WTC11 (cell line): ENCODE data around the gene DPCD.

Source experiments
- CBFB ChIP-seq: sonication (generic); formaldehyde crosslinking; IDR thresholded peaks from 2 replicates; pipeline ENCODE4 v1.8.1; 2022; ENCODE audit warnings: mild to moderate bottlenecking, low read depth, missing genetic modification reagents
- FOXJ3 ChIP-seq: sonication (generic); formaldehyde crosslinking; IDR thresholded peaks from 2 replicates; pipeline ENCODE4 v1.9.0; 2021; ENCODE audit warnings: missing genetic modification reagents, mild to moderate bottlenecking, borderline replicate concordance
- ZNF138 ChIP-seq: sonication (generic); formaldehyde crosslinking; conservative IDR thresholded peaks from 2 replicates; pipeline ENCODE4 v1.8.1; 2022; ENCODE audit warnings: mild to moderate bottlenecking, moderate library complexity, missing genetic modification reagents
- TF ChIP-seq, protein P1 (sequence below): fragments of 200-600 bp; IDR thresholded peaks from 2 replicates; pipeline ENCODE4 v1.8.0; 2022; ENCODE audit warnings: antibody characterized with exemption
- TF ChIP-seq, protein P2 (sequence below): sonication (generic); formaldehyde crosslinking; IDR thresholded peaks from 2 replicates; pipeline ENCODE4 v1.8.0; 2022; ENCODE audit warnings: mild to moderate bottlenecking, missing genetic modification reagents
- TF ChIP-seq, protein P3 (sequence below): fragments of 250-450 bp; sonication (Bioruptor Pico); IDR thresholded peaks from 2 replicates; pipeline ENCODE4 v2.1.2; 2022; ENCODE audit warnings: mild to moderate bottlenecking, moderate library complexity
- TF ChIP-seq, protein P4 (sequence below): sonication (generic); formaldehyde crosslinking; IDR thresholded peaks from 2 replicates; pipeline ENCODE4 v1.8.1; 2022; ENCODE audit warnings: low read depth, missing genetic modification reagents, borderline replicate concordance
- TF ChIP-seq, protein P5 (sequence below): sonication (generic); formaldehyde crosslinking; IDR thresholded peaks from 2 replicates; pipeline ENCODE4 v1.8.1; 2023; ENCODE audit warnings: mild to moderate bottlenecking, missing genetic modification reagents, borderline replicate concordance

DNA sequence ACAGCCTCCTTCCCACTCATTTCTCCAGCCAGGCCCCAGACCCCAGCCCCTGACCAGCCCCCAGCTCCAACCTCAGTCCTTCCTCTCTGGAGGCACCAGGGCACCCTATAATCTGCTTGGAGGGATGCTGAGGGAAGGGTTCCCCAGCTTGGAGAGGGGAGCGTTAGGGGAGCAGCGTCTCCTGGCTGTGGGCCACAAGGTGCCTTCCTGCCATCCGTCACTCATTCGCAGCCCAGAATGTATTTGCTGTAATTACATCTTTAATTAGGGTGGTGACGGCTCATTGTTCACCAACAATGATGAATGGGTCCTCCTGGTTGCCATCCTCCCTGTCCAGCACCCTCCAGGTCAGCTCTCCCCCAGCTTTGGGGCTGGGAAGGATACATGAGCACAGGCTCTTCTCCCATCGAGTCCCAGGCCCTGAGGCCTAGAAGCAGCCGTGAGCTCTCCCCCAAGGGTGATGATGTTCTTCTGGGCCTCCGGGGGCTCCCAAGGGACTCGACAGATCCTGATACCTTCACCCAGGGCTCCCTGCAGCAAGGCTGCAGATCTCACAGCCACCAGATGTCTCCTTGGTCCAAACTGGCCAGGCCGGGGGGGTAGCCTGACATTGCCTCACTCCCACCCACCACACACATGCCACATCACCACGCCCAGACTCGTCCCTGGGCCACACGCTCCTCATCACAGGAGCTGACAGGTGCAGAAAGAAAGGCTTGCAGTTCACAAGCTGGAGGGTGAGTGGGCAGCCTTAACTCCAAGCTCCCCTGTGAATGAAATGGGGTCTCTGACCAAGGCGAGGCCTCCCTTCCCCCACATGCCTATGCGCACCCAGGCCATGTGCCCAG, 26.8 kb upstream of the DPCD start:
- TF ChIP-seq, protein P1, sequence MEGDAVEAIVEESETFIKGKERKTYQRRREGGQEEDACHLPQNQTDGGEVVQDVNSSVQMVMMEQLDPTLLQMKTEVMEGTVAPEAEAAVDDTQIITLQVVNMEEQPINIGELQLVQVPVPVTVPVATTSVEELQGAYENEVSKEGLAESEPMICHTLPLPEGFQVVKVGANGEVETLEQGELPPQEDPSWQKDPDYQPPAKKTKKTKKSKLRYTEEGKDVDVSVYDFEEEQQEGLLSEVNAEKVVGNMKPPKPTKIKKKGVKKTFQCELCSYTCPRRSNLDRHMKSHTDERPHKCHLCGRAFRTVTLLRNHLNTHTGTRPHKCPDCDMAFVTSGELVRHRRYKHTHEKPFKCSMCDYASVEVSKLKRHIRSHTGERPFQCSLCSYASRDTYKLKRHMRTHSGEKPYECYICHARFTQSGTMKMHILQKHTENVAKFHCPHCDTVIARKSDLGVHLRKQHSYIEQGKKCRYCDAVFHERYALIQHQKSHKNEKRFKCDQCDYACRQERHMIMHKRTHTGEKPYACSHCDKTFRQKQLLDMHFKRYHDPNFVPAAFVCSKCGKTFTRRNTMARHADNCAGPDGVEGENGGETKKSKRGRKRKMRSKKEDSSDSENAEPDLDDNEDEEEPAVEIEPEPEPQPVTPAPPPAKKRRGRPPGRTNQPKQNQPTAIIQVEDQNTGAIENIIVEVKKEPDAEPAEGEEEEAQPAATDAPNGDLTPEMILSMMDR, result no peak
- TF ChIP-seq, protein P2, sequence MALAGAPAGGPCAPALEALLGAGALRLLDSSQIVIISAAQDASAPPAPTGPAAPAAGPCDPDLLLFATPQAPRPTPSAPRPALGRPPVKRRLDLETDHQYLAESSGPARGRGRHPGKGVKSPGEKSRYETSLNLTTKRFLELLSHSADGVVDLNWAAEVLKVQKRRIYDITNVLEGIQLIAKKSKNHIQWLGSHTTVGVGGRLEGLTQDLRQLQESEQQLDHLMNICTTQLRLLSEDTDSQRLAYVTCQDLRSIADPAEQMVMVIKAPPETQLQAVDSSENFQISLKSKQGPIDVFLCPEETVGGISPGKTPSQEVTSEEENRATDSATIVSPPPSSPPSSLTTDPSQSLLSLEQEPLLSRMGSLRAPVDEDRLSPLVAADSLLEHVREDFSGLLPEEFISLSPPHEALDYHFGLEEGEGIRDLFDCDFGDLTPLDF (CRISPR knock-in tag), result no peak
- TF ChIP-seq ZNF138 (no peak), CBFB (no peak), FOXJ3 (CRISPR knock-in tag) (no peak)
- TF ChIP-seq, protein P3, sequence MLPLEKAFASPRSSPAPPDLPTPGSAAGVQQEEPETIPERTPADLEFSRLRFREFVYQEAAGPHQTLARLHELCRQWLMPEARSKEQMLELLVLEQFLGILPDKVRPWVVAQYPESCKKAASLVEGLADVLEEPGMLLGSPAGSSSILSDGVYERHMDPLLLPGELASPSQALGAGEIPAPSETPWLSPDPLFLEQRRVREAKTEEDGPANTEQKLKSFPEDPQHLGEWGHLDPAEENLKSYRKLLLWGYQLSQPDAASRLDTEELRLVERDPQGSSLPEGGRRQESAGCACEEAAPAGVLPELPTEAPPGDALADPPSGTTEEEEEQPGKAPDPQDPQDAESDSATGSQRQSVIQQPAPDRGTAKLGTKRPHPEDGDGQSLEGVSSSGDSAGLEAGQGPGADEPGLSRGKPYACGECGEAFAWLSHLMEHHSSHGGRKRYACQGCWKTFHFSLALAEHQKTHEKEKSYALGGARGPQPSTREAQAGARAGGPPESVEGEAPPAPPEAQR (CRISPR knock-in tag), result no peak
- TF ChIP-seq, protein P4, sequence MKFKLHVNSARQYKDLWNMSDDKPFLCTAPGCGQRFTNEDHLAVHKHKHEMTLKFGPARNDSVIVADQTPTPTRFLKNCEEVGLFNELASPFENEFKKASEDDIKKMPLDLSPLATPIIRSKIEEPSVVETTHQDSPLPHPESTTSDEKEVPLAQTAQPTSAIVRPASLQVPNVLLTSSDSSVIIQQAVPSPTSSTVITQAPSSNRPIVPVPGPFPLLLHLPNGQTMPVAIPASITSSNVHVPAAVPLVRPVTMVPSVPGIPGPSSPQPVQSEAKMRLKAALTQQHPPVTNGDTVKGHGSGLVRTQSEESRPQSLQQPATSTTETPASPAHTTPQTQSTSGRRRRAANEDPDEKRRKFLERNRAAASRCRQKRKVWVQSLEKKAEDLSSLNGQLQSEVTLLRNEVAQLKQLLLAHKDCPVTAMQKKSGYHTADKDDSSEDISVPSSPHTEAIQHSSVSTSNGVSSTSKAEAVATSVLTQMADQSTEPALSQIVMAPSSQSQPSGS (CRISPR knock-in tag), result no peak
- TF ChIP-seq, protein P5, sequence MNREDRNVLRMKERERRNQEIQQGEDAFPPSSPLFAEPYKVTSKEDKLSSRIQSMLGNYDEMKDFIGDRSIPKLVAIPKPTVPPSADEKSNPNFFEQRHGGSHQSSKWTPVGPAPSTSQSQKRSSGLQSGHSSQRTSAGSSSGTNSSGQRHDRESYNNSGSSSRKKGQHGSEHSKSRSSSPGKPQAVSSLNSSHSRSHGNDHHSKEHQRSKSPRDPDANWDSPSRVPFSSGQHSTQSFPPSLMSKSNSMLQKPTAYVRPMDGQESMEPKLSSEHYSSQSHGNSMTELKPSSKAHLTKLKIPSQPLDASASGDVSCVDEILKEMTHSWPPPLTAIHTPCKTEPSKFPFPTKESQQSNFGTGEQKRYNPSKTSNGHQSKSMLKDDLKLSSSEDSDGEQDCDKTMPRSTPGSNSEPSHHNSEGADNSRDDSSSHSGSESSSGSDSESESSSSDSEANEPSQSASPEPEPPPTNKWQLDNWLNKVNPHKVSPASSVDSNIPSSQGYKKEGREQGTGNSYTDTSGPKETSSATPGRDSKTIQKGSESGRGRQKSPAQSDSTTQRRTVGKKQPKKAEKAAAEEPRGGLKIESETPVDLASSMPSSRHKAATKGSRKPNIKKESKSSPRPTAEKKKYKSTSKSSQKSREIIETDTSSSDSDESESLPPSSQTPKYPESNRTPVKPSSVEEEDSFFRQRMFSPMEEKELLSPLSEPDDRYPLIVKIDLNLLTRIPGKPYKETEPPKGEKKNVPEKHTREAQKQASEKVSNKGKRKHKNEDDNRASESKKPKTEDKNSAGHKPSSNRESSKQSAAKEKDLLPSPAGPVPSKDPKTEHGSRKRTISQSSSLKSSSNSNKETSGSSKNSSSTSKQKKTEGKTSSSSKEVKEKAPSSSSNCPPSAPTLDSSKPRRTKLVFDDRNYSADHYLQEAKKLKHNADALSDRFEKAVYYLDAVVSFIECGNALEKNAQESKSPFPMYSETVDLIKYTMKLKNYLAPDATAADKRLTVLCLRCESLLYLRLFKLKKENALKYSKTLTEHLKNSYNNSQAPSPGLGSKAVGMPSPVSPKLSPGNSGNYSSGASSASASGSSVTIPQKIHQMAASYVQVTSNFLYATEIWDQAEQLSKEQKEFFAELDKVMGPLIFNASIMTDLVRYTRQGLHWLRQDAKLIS, result no peak
